Smooth muscle cell (in vitro differentiated cells): ENCODE data around the gene TLCD2. TPM values are rescaled to one million over a fixed set of nuclear protein-coding genes. Genes with fewer than 3 reads are reported as not detected.

Source experiments
- DNase-seq: peaks from one replicate; lab custom pipeline; 2025; ENCODE audit not compliant: unreplicated experiment; lab: John Stamatoyannopoulos, UW
- H2AFZ ChIP-seq: fragments of 200-600 bp; sonication (generic); 2 replicates; pipeline ENCODE4 v1.6.0; 2016; ENCODE audit warnings: antibody characterized with exemption, low read depth, mild to moderate bottlenecking
- H3F3A ChIP-seq: fragments of 200-600 bp; sonication (generic); 2 replicates; pipeline ENCODE4 v1.6.0; 2017; ENCODE audit warnings: antibody characterized with exemption, low read depth
- H3K27ac ChIP-seq: fragments of 200-600 bp; sonication (generic); 2 replicates; pipeline ENCODE4 v1.5.1; 2016; ENCODE audit warnings: low read depth, mild to moderate bottlenecking
- H3K27me3 ChIP-seq: fragments of 200-600 bp; sonication (generic); 2 replicates; pipeline ENCODE4 v1.6.1; 2016; ENCODE audit warnings: low read depth, mild to moderate bottlenecking
- H3K36me3 ChIP-seq: fragments of 200-600 bp; sonication (generic); 2 replicates; pipeline ENCODE4 v1.5.1; 2016; ENCODE audit warnings: low read depth
- H3K4me1 ChIP-seq: fragments of 200-600 bp; sonication (generic); 2 replicates; pipeline ENCODE4 v1.5.1; 2016; ENCODE audit warnings: low read depth
- H3K4me2 ChIP-seq: fragments of 200-600 bp; sonication (generic); 2 replicates; pipeline ENCODE4 v1.6.0; 2016; ENCODE audit warnings: mild to moderate bottlenecking
- H3K4me3 ChIP-seq: fragments of 200-600 bp; sonication (generic); 2 replicates; pipeline ENCODE4 v1.5.1; 2016; ENCODE audit warnings: mild to moderate bottlenecking
- H3K79me2 ChIP-seq: fragments of 200-600 bp; sonication (generic); 2 replicates; pipeline ENCODE4 v1.6.0; 2016; ENCODE audit warnings: low read depth, mild to moderate bottlenecking
- H3K9ac ChIP-seq: fragments of 200-600 bp; sonication (generic); 2 replicates; pipeline ENCODE4 v1.6.0; 2016; ENCODE audit warnings: low read depth
- H3K9me3 ChIP-seq: fragments of 200-600 bp; sonication (generic); replicated peaks from 2 replicates; pipeline ENCODE4 v1.5.1; 2016; ENCODE audit warnings: low read depth
- H4K20me1 ChIP-seq: fragments of 200-600 bp; sonication (generic); 2 replicates; pipeline ENCODE4 v1.6.0; 2016; ENCODE audit warnings: low read depth
- WGBS: methylation state at CpG from one replicate; pipeline ENCODE4 v1.1.7; 2016; ENCODE audit warnings: low lambda C conversion rate; 5-methylcytosine and 5-hydroxymethylcytosine counted together
- polyA plus RNA-seq: library from polyadenylated mRNA; unstranded; fragments of >200 nt; fragmentation: Nextera tagmentation; extraction: Ambion mirVana; gene quantifications from 2 replicates; pipeline ENCODE4 v1.2.1, GENCODE V29; 2016
- total RNA-seq: library from RNA; depleted of rRNA; stranded (reverse); fragments of >200 nt; gene quantifications from 2 replicates; pipeline ENCODE4 v1.2.3, GENCODE V29; 2014
- TF ChIP-seq, protein P1 (sequence below): fragments of 200-600 bp; sonication (generic); IDR thresholded peaks from 2 replicates; pipeline ENCODE4 v1.5.1; 2017; ENCODE audit warnings: borderline replicate concordance, mild to moderate bottlenecking, antibody characterized with exemption; ENCODE audit not compliant: insufficient read depth, poor library complexity, severe bottlenecking

TLCD2 gene
- total and polyA plus RNA-seq, 2 experiments from 2014 or later = 1.9 to 2.5 TPM

DNA sequence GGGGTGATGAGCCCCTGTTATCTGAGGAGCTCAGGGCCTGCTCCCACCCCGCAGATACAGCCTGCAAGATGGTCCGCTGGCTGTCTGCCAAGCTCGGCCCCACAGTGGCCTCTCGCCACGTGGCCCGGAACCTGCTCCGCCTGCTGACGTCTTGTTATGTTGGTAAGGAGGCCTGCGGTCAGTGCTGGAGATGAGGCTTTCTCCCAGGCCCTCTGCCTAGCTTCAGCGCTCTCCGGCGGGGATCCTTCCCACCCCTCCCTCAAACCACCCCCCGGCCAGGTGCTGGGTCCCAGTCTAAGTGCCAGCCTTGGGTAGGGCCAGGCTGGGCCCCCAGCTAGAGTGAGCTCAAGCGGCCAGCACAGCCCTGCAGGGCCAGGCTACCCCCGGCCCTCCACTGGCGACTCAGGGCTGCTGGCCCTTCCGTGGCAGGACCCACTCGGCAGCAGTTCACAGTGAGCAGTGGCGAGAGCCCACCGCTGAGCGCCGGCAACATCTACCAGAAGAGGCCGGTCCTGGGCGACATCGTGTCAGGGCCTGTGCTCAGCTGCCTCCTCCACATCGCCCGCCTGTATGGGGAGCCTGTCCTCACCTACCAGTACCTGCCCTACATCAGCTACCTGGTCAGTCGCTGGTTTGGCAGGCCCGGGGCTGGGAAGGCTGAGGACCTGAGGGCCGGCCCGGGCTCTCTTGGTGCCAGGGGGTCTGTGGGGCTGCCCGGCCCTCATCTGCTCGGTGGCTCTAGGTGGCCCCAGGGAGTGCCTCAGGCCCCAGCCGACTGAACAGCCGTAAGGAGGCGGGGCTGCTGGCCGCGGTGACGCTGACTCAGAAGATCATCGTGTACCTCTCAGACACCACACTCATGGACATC, 20.4 kb upstream of the TLCD2 start:
- H3K4me3 ChIP-seq = no peak overlapping the region
- H3K9ac ChIP-seq = peak overlapping the region; percentile 29
- no peaks in the 10 kb centered on the region for H3F3A ChIP-seq
- H3K79me2 ChIP-seq = no peaks in the 10 kb centered on the region
- WGBS = 85% methylated on average over 39 of the region's 40 CpGs
- peak overlapping the region; percentile 44 for H3K27ac ChIP-seq
- H3K9me3 ChIP-seq = no peaks in the 10 kb centered on the region
- TF ChIP-seq, protein P1, sequence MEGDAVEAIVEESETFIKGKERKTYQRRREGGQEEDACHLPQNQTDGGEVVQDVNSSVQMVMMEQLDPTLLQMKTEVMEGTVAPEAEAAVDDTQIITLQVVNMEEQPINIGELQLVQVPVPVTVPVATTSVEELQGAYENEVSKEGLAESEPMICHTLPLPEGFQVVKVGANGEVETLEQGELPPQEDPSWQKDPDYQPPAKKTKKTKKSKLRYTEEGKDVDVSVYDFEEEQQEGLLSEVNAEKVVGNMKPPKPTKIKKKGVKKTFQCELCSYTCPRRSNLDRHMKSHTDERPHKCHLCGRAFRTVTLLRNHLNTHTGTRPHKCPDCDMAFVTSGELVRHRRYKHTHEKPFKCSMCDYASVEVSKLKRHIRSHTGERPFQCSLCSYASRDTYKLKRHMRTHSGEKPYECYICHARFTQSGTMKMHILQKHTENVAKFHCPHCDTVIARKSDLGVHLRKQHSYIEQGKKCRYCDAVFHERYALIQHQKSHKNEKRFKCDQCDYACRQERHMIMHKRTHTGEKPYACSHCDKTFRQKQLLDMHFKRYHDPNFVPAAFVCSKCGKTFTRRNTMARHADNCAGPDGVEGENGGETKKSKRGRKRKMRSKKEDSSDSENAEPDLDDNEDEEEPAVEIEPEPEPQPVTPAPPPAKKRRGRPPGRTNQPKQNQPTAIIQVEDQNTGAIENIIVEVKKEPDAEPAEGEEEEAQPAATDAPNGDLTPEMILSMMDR = no peak
- no peak for DNase-seq
- H3K4me2 ChIP-seq = no peak overlapping the region
- no peaks in the 10 kb centered on the region for H4K20me1 ChIP-seq
- no peaks in the 10 kb centered on the region for H3K4me1 ChIP-seq
- no peak overlapping the region for H2AFZ ChIP-seq
- no peaks in the 10 kb centered on the region for H3K27me3 ChIP-seq
- H3K36me3 ChIP-seq = no peaks in the 10 kb centered on the region

DNA sequence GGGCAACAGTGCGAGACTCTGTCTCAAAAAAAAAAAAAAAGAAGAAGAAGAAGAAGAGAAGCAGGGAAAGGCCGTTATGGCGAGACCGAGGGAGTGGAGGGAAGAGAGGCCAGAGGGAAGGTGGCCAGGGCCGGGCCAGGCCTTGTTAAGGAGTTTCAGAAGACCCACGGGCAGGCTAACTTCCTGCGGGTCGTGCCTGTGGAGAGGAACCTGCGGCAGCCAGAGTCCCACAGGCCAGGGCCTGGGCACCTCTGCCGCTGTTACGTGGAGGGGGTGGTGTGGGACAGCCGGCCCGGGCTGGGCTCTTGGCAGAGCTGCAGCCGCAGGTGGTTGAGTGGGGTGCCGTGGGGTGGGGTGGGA, 19.8 kb upstream of the TLCD2 start:
- H3K79me2 ChIP-seq = no peaks in the 10 kb centered on the region
- no peaks in the 10 kb centered on the region for H3K9me3 ChIP-seq
- H3K4me3 ChIP-seq = no peak overlapping the region
- H3K9ac ChIP-seq = no peak overlapping the region
- H3K27me3 ChIP-seq = no peaks in the 10 kb centered on the region
- H3K4me2 ChIP-seq = no peak overlapping the region
- 95% methylated on average over 8 of the region's 15 CpGs for WGBS
- DNase-seq = no peak
- no peaks in the 10 kb centered on the region for H4K20me1 ChIP-seq
- H3F3A ChIP-seq = no peaks in the 10 kb centered on the region
- no peak overlapping the region for H2AFZ ChIP-seq
- TF ChIP-seq, protein P1 = no peak
- peaks cover 3% of the 10 kb centered on the region for H3K4me1 ChIP-seq
- no peak overlapping the region for H3K27ac ChIP-seq
- H3K36me3 ChIP-seq = no peaks in the 10 kb centered on the region

DNA sequence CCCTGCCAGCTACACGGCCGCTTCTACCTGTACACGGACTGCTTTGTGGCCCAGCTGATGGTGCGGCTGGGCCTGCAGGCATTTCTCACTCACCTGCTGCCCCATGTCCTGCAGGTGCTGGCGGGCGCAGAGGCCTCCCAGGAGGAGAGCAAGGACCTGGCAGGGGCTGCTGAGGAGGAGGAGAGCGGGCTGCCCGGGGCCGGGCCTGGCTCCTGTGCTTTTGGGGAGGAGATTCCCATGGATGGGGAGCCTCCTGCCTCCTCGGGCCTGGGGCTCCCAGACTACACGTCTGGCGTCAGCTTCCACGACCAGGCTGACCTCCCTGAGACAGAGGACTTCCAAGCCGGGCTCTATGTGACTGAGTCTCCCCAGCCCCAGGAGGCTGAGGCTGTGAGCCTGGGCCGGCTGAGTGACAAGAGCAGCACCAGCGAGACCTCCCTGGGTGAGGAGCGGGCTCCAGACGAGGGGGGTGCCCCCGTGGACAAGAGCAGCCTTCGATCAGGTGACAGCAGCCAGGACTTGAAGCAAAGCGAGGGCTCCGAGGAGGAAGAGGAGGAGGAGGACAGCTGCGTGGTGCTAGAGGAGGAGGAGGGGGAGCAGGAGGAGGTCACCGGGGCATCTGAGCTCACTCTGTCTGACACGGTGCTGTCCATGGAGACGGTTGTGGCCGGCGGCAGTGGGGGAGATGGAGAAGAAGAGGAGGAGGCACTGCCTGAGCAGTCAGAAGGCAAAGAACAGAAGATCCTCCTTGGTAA, 17.9 kb upstream of the TLCD2 start:
- 95% methylated on average over 28 of the region's 28 CpGs for WGBS
- Histone ChIP-seq H3K79me2 (no peaks in the 10 kb centered on the region), H3K27me3 (no peaks in the 10 kb centered on the region), H3K4me1 (peaks cover 5% of the 10 kb centered on the region), H3K4me3 (no peak overlapping the region), H4K20me1 (no peaks in the 10 kb centered on the region), H3K9ac (no peak overlapping the region), H3K4me2 (no peak overlapping the region), H3K9me3 (no peaks in the 10 kb centered on the region), H3K36me3 (no peaks in the 10 kb centered on the region), H3F3A (no peaks in the 10 kb centered on the region), H2AFZ (no peak overlapping the region), H3K27ac (no peak overlapping the region)
- DNase-seq = no peak
- TF ChIP-seq, protein P1 = no peak
